GM19463 (cell line): ENCODE measurements around the gene TAOK2.
"Not testable (repeated sequence)": the region's sequence is repeated elsewhere in the genome, so short reads cannot be mapped to it uniquely, and the experiment has no call there.

Experiments
- ATAC-seq: cut with Tn5 transposase; IDR thresholded peaks from one replicate; pipeline ENCODE4 v1.9.1; 2021; ENCODE audit warnings: mild to moderate bottlenecking, moderate library complexity; ENCODE audit not compliant: unreplicated experiment

The TAOK2 gene

DNA sequence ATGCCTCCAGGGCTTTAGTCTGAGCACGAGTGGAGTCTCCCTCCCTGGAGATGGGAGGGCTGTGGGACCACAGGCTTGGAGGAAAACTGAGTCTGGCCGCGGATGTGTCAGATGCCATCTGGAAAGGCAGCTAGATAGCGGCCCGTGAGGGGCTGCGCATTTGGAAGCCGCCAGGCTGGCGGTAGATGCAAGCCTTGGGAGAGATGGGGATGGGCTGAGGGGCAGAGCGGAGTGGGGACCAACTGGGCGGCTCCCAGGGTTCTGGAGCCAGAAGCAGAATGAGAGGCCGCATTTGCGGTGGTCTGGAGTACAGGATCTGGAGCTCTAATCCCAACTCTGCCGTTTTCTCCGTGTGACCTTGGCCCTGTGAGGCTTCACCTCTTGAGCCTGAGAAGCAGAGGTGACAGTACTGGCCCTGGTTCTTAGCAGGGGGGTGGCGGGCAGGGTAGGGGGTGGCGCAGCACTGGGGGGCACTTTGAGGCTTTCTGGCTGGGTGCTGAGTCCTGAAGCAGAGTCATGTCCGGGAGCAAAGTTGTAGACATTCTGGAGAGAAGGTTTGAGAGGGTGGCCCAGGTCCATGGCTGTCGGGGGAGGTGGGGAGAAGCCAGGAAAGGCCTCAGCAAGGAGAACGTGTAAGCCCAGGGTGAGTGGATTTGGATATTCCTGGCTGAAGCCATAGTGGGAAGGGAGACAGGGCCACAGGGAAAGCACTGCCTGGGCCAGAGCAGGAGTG, 29.1 kb downstream of the TAOK2 start:
- ATAC-seq, result no peak

DNA sequence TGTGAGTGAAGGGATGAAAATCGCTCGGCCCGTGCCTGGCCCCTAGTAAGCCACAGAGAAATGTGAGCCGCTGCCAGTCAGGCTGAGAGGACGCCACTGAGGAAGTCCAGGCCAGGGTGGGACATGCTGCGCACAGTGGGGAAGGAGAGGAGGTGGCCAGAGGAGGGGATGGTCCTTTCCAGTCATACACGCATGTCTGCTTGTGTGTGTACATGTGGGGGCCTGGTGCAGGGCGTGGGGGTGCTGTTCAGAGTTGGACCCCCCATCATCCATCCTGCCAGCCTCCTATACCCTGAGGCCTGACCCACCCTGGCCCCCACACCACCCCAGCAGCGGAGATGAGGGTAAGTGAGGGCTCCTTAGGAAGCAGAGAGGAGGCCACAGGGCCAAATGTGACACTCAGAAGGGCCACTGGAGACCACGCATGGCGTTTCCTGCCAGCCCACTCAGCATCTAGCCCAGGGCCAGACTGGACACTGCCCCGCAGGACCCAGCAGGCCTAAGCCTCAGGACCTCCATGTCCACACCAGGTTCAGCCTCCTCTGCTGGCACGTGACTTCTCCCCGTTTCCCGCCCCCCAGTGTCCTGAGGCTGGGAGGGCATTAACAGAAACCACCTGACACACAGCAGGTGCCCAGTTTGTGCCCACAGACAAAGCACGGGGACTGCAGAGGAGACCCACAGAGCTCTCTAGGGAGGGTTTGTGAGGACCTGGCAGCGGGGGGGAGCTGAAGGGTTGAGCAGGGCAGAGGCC, 30.2 kb downstream of the TAOK2 start:
- ATAC-seq, result no peak

DNA sequence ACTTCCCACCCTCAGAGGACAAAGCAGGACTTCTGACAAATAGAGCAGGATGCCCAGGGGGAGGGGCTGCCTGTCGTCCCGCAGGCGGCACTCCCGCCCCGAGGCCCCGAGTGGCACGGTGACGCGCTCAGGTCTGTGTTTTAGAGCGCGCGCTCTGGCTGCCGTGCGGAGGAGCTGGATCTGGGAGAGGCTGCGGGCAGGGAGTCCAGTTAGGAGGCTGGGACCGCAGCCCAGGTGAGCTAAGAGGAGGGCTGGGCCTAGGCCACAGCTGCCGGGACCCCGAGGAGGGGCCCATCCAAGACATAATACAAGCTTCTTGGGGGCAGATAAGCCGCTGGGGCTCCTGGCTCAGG, 30.7 kb downstream of the TAOK2 start:
- no peak for ATAC-seq

DNA sequence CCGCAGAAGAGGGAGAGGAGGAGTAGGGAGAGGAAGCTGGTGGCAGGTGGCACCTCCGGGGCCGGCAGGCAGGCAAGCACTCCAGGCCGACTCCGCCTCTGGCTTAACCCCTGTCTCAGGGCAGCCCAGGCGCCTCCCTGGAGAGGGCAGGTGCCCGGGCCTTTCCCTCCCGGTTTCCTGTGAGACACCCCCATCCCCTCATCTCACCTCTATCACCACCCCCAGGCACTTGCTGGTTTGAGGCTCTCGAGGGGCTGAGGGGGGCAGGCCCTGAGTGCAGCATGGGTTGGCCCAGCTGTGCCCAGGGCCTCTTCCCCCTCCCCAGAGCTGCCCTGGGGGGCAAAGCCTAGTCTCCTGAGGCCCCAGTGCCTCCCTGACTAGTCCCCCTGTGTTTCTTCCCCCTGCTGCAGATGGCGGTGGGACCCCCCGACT, 31.2 kb downstream of the TAOK2 start:
- no peak for ATAC-seq

DNA sequence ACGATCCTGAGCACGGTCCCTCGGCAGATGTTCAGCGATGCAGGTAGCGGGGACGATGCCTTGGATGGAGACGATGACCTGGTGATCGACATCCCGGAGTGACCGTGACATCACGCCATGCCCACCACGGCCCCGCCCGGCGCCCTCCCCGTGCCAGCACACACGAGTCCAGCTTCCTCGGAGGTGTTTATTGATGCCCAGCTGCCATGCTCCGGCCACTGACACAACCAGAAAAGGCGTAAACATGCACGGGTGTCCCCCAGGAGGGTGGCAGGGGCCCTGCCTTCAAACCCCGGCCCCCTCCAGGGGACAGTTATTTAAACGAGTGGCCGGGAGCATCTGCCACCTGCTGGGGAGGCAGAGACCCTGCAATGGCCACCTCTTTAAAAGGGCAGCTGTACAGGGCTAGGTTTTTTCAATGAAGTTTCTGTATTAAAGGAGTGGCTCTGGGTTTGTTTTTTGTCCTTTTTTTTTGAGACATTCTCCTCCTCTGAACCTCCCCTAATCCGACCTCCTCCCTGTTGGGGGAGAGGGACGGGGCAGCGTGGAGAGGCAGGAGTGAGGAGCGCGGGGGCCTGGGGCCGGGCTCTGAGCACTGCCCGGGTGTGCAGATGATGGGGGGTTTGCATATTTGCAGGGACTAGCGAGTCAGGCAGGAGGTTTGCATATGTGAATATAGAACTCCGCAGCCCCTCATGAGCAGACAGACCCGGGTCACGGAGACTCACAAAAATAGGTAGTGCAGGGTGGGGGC, 31.9 kb downstream of the TAOK2 start:
- ATAC-seq, result no peak

DNA sequence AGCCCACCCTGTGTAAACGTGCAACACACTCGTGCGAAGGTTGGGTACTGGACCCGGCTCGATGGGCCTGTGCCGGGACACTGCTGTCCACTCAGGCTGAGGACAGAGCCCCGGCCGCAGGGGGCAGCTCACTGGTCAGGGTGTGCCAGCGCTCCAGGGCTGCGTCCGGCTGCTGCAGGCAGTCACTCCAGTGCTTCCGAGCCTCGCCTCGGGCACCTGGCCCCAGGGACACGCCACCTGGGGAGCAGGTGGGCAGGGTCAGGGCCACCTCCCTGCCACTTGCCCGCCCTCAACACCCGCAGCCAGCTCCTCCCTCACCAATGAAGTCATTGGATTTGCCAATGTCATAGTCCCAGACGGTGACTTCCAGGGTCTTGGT, 32.4 kb downstream of the TAOK2 start:
- ATAC-seq, result no peak

DNA sequence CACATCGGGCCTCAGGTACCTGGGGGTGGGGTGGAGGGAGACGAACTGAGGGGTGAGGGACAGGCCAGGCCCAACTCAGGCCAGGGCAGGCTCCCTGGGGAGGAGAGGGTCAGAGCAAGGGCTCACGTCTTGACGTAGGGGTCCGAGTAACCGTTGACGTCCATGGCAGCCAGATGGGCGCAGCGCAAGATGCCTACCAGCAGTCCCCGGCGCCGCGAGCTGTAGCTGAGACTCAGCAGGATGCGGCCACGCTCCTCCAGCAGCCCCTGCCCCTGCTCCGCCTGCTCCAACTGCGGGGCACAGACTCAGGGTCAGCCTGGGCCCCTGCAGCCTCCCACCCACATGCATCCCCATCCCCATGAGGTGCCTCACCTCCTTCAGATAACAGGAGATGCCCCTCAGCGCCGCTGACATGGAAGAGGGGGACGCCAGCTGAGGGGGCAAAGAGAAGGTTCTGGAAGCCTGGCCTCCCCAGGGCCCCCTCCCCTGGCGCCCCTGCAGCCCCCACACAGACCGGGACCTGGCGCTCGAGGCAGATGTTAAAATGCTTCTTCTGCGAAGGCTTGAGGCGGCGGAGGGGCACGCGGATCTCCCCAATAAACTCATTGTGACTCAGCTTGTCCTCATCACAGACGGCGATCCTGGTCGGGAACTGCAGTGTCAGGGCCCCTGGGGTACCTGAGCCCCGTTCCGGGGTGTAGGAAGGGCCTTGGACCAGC, 33.1 kb downstream of the TAOK2 start:
- no peak for ATAC-seq

DNA sequence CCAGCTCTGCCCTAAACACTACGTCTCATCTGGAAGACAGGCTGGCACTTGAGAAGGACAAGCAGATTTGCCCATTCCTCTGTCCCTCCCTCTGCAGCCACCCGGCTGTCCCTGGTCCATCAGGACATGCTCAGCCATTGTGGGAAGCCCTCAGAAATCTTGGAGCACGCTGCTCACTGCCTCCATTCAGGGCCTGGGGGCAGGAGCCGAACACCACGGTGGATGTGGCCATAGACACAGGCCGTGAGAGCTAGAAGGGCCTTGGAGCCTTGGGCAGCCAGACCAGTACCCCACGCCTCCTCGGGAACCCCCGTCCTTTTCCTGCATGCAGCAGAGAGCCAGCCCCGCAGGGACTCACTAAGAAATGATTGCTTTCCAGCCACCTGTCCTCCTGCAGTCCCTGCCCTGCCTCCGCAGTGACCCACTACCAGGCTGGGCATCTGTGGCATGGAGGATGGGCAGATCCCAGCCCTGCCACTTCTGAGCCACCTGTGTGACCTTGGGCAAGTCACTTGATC, 33.8 kb downstream of the TAOK2 start:
- no peak for ATAC-seq

DNA sequence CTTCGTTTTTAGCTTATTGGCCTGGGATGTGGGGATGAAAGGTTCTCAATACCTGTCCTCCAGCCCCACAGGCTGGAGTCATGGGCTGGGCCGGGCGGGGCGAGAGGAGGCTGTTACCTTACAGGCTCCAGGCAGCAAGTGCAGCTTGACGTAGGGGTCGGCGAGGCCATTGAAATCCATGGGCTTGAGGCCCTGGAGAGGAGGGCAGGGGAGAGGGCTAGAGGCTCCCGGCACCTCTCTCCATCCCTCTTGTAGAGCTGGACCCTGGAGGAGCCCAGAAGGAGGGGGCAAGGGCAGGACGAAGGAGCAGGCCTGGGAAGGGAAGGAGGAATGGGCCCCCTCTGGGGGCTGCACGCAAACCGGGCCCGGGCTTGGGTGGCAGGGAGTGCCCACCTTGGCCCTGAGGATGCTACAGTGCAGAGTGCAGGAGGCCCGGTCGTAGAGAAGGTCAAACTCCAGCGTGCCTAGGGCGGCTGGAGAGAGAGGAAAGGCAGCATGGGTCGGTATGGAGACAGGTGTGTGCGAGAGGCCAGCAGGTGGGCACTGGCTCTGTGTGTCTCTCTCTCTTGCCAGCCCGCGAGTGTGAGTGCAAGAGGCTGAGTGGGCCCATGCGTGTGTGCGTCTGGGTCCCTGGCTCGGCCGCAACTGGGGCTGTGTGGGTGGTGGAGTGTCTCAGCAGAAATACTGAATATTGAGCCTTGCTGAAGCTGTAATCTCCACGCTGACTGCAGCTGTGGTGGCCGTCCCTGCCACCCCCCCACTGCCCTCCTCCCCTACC, 35.6 kb downstream of the TAOK2 start:
- ATAC-seq, result no peak

DNA sequence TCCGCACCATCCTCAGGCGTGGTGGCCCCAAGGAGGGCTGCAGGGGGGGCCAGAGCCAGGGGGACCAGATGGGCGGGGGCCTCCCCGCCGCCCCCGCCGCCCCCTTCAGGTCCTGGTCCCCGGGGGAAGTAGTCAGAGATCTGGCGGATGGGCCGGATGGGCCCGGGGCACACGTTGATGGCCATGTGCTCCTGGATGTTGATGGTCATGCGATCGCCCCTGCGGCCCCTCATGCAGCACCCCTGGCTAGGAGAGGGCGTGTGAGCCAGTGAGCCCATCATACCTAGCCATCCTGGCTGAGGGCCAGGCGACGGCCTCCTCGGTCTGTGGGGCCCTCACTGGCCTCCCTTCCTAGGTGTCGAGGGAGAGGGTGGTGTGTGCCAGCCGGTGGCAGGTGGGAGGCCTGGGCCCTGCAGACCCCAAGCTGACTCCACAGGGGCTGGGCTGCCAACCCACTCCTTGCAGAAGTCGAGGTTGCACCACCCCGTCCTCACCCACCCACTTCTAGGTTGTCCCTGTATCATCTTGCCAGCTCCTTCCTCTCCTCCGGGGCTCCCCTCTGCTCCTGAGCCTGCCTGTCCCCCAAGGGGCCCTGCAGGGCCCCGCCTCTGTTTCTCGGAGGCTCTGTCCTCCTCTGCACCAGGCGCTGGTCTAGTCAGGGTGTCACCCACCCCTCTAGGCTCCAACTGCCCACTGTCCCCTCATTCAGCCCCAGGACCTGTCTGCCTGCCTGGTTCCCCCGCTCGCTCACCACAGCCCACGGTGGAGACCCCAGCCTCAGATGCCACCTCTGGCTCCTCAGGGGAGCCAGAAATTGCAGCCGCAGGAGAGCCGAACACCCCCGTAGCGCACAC, 36.5 kb downstream of the TAOK2 start:
- no peak for ATAC-seq

DNA sequence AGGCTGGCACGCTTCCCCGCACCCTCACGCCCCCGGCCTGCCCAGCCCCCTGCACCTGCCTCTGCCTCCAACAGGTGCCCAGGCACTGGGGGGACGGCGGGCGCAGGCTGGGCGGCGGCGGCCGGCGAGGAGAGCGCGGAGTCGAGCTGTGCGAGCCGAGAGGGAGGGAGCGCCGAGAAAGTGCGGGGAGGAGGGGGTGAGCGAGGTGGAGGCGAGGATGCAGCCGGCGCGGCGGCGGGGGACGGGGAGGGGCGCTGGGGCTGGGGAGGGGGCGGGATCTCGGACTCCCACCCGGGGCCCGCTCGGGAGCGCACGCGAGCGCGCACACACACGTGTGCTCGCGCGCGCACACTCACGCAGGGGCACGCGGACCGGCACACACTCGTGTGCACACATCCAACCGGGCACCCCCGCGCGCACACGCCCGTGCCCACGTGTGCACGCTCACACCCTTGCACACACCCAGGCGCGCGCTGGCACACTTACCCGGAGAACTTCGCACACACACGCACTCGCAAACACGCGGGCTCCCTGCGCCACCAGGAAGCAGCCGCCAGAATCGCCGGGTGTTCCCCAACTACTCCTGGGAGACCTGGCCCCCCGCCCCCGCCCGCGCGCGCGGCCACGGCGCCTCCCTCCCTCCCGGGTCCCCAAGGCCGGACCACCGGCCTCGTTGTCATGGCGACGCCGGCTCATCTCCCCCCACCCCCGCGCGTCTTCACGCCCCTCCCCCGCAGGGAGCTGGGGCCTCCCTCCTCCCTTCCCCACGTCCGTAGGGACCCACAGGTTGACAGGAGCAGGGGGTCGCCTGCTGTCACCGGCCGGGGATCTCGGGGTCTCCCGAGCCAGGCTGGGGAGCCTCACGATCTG, 37.4 kb downstream of the TAOK2 start, which contains the start of gene DOC2A:
Gene DOC2A (minus strand): TSS at position 184 of the 870 bp plus-strand sequence. CDS start 805 bp downstream, outside the sequence.
- ATAC-seq, result no peak

DNA sequence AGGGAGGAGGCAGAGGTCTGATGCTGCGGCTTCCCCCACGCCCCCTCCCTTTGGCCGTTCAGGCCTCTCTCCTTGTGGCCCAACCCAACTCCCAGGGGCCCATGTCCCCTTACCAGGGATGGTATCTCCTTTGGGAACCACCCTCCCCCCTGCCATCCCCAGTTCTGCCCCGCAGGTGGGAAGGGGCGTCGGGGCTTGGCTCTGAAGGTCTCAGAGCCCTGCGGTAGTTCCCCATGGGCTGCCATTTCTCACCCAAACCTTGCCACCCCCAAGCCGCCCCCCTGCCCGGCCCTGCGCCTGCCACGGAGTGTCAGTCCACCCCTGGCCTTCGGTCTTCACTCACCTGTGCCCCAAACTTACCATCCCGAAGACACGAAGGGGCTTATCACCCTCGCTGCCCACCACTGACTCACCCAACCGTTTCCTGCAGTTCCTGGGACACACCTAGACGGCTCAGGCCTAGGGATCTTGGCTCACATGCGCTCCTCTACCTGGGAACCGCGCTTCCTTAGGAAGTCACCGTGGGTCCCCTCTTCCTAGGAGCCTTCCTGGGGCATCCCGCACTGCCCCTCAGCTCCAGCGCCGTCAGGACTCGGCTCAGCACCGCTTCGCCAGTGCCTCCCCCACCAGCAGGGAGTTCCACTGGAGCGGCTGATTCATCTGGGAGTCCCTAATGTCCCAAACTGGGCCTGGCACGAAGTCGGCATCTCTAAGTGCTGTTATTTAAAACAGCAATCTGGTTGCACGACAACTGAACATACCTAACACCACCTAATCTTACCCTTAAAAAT, 38.2 kb downstream of the TAOK2 start:
- no peak for ATAC-seq

DNA sequence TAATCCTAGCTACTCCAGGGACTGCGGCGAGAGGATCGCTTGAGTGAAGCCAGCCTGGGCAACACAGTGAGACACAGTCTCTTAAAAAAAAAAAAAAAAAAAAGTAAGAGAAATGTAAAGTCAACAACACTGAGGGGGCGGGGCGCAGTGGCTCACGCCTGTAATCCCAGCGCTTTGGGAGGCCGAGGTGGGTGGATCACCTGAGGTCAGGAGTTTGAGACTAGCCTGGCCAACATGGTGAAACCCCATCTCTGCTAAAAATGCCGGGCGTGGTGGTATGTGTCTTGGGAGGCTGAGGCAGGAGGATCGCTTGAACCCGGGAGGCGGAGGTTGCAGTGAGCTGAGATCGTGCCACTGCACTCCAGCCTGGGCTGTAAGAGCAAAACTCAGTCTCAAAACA, 38.9 kb downstream of the TAOK2 start:
- not testable (repeated sequence) for ATAC-seq

DNA sequence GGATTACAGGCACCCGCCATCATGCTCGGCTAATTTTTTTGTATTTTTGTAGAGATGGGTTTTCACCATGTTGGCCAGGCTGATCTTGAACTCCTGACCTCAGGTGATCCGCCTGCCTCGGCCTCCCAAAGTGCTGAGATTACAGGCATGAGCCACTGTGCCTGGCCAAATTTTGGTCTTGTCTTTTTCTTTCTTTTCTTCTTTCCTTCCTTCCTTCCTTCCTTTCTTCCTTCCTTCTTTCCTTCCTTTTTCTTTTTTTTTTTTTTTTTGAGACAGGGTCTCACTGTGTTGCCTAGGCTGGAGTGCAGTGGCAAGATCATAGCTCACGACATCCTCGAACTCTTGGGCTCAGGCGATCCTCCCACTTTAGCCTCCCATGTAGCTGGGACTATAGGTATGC, 41.8 kb downstream of the TAOK2 start:
- not testable (repeated sequence) for ATAC-seq

DNA sequence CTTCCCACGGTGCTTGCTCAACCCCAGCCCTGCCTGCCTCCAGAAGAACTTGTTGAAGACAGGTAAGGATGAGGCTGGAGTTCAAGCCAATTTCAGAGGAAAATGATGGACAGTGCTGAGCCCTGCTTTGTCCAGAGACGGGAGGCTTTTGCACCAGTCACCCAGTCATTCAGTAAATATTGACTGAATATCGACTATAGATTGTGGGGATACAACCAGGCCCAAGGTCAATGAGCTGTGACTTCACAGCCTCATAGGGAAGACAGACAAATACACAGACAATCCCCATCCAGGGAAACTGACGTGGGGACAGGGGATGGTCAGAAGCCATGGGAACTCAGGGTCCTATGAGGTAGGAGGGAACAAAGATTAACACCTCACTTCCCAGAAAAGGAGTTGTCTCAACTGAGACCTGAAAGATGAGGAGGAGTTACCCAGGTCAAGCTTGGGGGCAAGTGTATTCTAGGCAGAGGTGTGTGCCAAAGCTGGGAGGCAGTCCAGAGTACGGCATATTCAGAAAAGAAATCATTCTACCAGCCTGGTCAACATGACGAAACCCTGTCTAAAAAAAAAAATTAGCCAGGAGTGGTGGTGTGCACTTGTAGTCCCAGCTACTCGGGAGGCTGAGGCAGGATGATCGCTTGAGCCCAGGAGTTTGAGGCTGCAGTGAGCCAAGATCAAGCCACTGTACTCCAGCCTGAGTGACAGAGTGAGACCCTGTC, 43.0 kb downstream of the TAOK2 start:
- no peak for ATAC-seq

DNA sequence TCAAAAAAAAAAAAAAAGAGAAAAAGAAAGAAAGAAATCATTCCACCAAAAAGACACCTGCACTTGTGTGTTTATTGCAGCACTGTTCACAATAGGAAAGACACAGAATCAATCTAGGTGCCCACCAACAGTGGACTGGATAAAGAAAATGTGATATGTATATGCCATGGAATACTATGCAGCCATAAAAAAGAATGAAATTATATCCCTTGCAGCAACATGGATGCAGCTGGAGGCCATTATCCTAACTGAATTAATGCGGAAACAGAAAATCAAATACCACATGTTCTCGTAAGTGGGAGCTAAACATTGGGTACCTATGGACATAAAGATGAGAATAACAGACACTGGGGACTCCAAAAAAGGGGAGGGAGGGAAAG, 43.6 kb downstream of the TAOK2 start:
- no peak for ATAC-seq

DNA sequence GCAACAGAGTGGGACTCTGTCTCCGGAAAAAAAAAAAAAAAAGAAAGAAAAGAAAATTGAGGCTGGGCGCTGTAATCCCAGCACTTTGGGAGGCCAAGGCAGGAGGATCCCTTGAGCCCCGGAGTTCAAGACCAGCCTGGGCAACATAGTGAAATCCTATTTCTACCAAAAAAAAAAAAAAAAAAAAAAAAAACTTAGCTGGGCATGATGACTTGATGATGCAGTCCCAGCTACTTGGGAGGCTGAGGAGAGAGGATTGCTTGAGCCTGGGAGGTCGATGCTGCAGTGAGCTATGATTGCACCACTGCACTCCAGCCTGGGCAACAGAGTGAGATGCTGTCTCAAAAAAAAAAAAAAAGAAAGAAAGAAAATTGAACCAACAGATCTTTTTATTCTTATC, 44.3 kb downstream of the TAOK2 start:
- ATAC-seq, result not testable (repeated sequence)
